Mesenchymal stem cell (in vitro differentiated cells and primary cell): Measurements from ENCODE around the gene MRPS24.

ENCODE experiments used
- DNase-seq: peaks from one replicate; pipeline ENCODE4 v3.0.0-alpha.2; 2013
- H2AFZ ChIP-seq: one replicate; pipeline ENCODE4 v1.6.1; 2013; ENCODE audit warnings: low read depth, mild to moderate bottlenecking, control low read depth, inconsistent platforms, low read length, moderate library complexity
- H2AK5ac ChIP-seq: 2 replicates; pipeline ENCODE4 v1.6.1; 2013; ENCODE audit warnings: low read length, moderate library complexity, mild to moderate bottlenecking, inconsistent platforms; ENCODE audit not compliant: severe bottlenecking
- H2BK120ac ChIP-seq: one replicate; pipeline ENCODE4 v1.6.1; 2013; ENCODE audit warnings: low read depth, mild to moderate bottlenecking, inconsistent platforms, low read length, moderate library complexity
- H2BK12ac ChIP-seq, 2 experiments: one replicate each; pipeline ENCODE4 v1.6.1; 2013; ENCODE audit warnings: inconsistent platforms in 2 of 2, low read length in 2 of 2, mild to moderate bottlenecking in 2 of 2, moderate library complexity in 2 of 2, control low read depth in 1 of 2
- H2BK15ac ChIP-seq: one replicate; pipeline ENCODE4 v1.6.1; 2013; ENCODE audit warnings: mild to moderate bottlenecking, low read depth, inconsistent platforms; ENCODE audit not compliant: poor library complexity, severe bottlenecking
- H2BK5ac ChIP-seq: 2 replicates; pipeline ENCODE4 v1.6.1; 2013; ENCODE audit warnings: low read depth, mild to moderate bottlenecking, low read length, control low read depth, inconsistent platforms; ENCODE audit not compliant: poor library complexity, severe bottlenecking
- H3K14ac ChIP-seq, 2 experiments: one replicate each; pipeline ENCODE4 v1.6.1; 2013; ENCODE audit warnings: inconsistent platforms in 2 of 2, low read length in 2 of 2, control low read depth in 1 of 2, mild to moderate bottlenecking in 1 of 2, moderate library complexity in 1 of 2
- H3K18ac ChIP-seq, 2 experiments: one replicate each; pipeline ENCODE4 v1.6.1; 2013; ENCODE audit warnings: inconsistent platforms in 2 of 2, low read length in 2 of 2, control low read depth in 1 of 2, low read depth in 1 of 2, mild to moderate bottlenecking in 1 of 2
- H3K23ac ChIP-seq, 2 experiments: one replicate each; pipeline ENCODE4 v1.6.1; 2013; ENCODE audit warnings: inconsistent platforms in 2 of 2, low read length in 2 of 2, mild to moderate bottlenecking in 2 of 2, moderate library complexity in 2 of 2, control low read depth in 1 of 2
- H3K27ac ChIP-seq: 2 replicates; pipeline ENCODE4 v1.5.1; 2013; ENCODE audit warnings: mild to moderate bottlenecking, moderate library complexity, low read length, control low read depth, inconsistent platforms; ENCODE audit not compliant: poor library complexity, severe bottlenecking
- H3K27me3 ChIP-seq, 2 experiments: 2 replicates each; pipeline versions ENCODE4 v1.6.1 to v1.7.0; 2013; ENCODE audit warnings: low read length in 2 of 2, mild to moderate bottlenecking in 2 of 2, moderate library complexity in 2 of 2, control low read depth in 1 of 2, inconsistent platforms in 1 of 2; ENCODE audit not compliant: control insufficient read depth in 1 of 2, insufficient read depth in 1 of 2
- H3K36me3 ChIP-seq, 2 experiments: 2 replicates each; pipeline versions ENCODE4 v1.6.1 to v1.7.0; 2013; ENCODE audit warnings: low read length in 2 of 2, control low read depth in 1 of 2, inconsistent platforms in 1 of 2, low read depth in 1 of 2, mild to moderate bottlenecking in 1 of 2; ENCODE audit not compliant: insufficient read depth in 2 of 2, control insufficient read depth in 1 of 2
- H3K4ac ChIP-seq, 2 experiments: one replicate each; pipeline ENCODE4 v1.6.1; 2013; ENCODE audit warnings: inconsistent platforms in 2 of 2, low read length in 2 of 2, mild to moderate bottlenecking in 2 of 2, moderate library complexity in 2 of 2, control low read depth in 1 of 2, low read depth in 1 of 2
- H3K4me1 ChIP-seq: 2 replicates; pipeline ENCODE4 v1.6.1; 2013; ENCODE audit warnings: low read depth, low read length, control low read depth; ENCODE audit not compliant: control insufficient read depth, insufficient read depth
- H3K4me2 ChIP-seq: 2 replicates; pipeline ENCODE4 v1.6.1; 2013; ENCODE audit warnings: low read length, mild to moderate bottlenecking, inconsistent platforms; ENCODE audit not compliant: poor library complexity, severe bottlenecking
- H3K4me3 ChIP-seq, 2 experiments: 2 replicates each; pipeline versions ENCODE4 v1.5.1 to v1.7.0; 2013; ENCODE audit warnings: low read length in 2 of 2, mild to moderate bottlenecking in 2 of 2, control low read depth in 1 of 2, low read depth in 1 of 2; ENCODE audit not compliant: insufficient read depth in 1 of 2
- H3K79me1 ChIP-seq: replicated peaks from 2 replicates; pipeline ENCODE4 v1.6.1; 2013; ENCODE audit warnings: mild to moderate bottlenecking, control low read depth, low read length, inconsistent platforms; ENCODE audit not compliant: poor library complexity, severe bottlenecking
- H3K9ac ChIP-seq: 2 replicates; pipeline ENCODE4 v1.7.0; 2013; ENCODE audit warnings: mild to moderate bottlenecking, low read length, moderate library complexity
- H3K9me3 ChIP-seq: 2 replicates; pipeline ENCODE4 v1.7.0; 2013; ENCODE audit warnings: mild to moderate bottlenecking, low read length; ENCODE audit not compliant: control insufficient read depth
- H4K8ac ChIP-seq: one replicate; pipeline ENCODE4 v1.6.1; 2013; ENCODE audit warnings: inconsistent platforms, mild to moderate bottlenecking, low read length, moderate library complexity
- H4K91ac ChIP-seq: one replicate; pipeline ENCODE4 v1.6.1; 2013; ENCODE audit warnings: mild to moderate bottlenecking, low read length, inconsistent platforms
- WGBS: methylation state at CpG from one replicate; pipeline ENCODE4 v1.1.7; 2013; ENCODE audit warnings: mixed read lengths; 5-methylcytosine and 5-hydroxymethylcytosine counted together

MRPS24 gene

DNA sequence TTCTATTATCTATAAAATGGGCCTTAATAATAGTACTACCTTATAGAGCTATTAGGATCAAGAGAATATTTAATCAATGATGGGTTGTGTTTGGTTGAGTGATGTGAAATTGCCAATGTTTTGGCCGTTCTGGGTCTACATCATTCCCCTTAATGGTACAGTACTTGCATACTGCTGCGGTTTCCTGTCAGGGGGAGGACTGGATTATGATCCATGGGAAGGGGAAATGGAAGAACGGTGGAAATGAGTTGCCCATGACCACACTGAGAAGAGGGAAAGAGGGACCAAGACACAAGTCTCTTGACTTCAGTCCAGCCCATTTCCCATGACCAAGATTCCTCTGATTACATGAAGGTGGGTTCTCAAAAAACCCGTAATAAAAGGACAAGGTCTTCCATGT, 999 bp upstream of the MRPS24 start:
- 95% methylated on average over 4 of the region's 4 CpGs for WGBS
- H3K4me1 ChIP-seq = peaks cover 16% of the 10 kb centered on the region
- H4K91ac ChIP-seq = no peak overlapping the region
- H3K18ac ChIP-seq = no peak overlapping the region
- no peak overlapping the region for H2BK12ac ChIP-seq
- H3K27me3 ChIP-seq = no peaks in the 10 kb centered on the region
- H3K23ac ChIP-seq = no peak overlapping the region
- no peak overlapping the region for H2BK15ac ChIP-seq
- no peak for DNase-seq
- no peak overlapping the region for H2BK120ac ChIP-seq
- H3K4me2 ChIP-seq = peak overlapping the region; percentile 90
- H2AK5ac ChIP-seq = no peak overlapping the region
- no peak overlapping the region for H3K4ac ChIP-seq
- H3K79me1 ChIP-seq = peaks cover 15% of the 10 kb centered on the region
- no peak overlapping the region for H3K14ac ChIP-seq
- H3K27ac ChIP-seq = peak overlapping the region; percentile 100
- H2BK5ac ChIP-seq = no peak overlapping the region
- no peak overlapping the region for H2AFZ ChIP-seq
- peaks cover 24 to 36% of the 10 kb centered on the region in 2 experiments for H3K36me3 ChIP-seq
- no peaks in the 10 kb centered on the region for H3K9me3 ChIP-seq
- no peak overlapping the region for H4K8ac ChIP-seq
- H3K4me3 ChIP-seq = peak overlapping the region in 1 of 2 experiments; percentile 94
- peak overlapping the region; percentile 99 for H3K9ac ChIP-seq

- Histone ChIP-seq H3K14ac (peak overlapping the region in 1 of 2 experiments; percentile 72), H2BK12ac (no peak overlapping the region), H3K79me1 (peaks cover 12% of the 10 kb centered on the region), H3K9me3 (no peaks in the 10 kb centered on the region), H2AK5ac (peak overlapping the region; percentile 76), H3K27ac (peak overlapping the region; percentile 100), H3K4ac (peak overlapping the region in 1 of 2 experiments; percentile 94), H2BK5ac (peak overlapping the region; percentile 96), H3K4me2 (peak overlapping the region; percentile 90), H3K4me1 (peaks cover 16% of the 10 kb centered on the region), H3K18ac (peak overlapping the region; percentile 86 to 97), H3K9ac (peak overlapping the region; percentile 99), H2BK120ac (no peak overlapping the region), H2AFZ (peak overlapping the region; percentile 65), H4K8ac (peak overlapping the region; percentile 84), H3K4me3 (peak overlapping the region; percentile 55 to 94), H3K23ac (no peak overlapping the region), H4K91ac (peak overlapping the region; percentile 81), H3K36me3 (peaks cover 21 to 35% of the 10 kb centered on the region in 2 experiments), H2BK15ac (peak overlapping the region; percentile 73), H3K27me3 (no peaks in the 10 kb centered on the region)
- DNase-seq = peak; percentile 96
- WGBS = 44% methylated on average over 13 of the region's 13 CpGs
These were observed 537 bp upstream of the MRPS24 start for GRCh38 chr7:43869867-43870240.

GRCh38 chr7:43868681-43869005, 674 bp downstream of the MRPS24 start:
- Histone ChIP-seq H3K4me1 (peaks cover 16% of the 10 kb centered on the region), H4K8ac (peak overlapping the region; percentile 45), H3K18ac (peak overlapping the region in 1 of 2 experiments; percentile 44), H2AK5ac (no peak overlapping the region), H3K4ac (no peak overlapping the region), H3K23ac (no peak overlapping the region), H2AFZ (peak overlapping the region; percentile 33), H2BK12ac (no peak overlapping the region), H3K9ac (peak overlapping the region; percentile 99), H2BK15ac (peak overlapping the region; percentile 54), H3K79me1 (peaks cover 8% of the 10 kb centered on the region), H3K14ac (no peak overlapping the region), H3K36me3 (peaks cover 14 to 27% of the 10 kb centered on the region in 2 experiments), H3K27me3 (no peaks in the 10 kb centered on the region), H3K9me3 (no peaks in the 10 kb centered on the region), H2BK120ac (no peak overlapping the region), H3K27ac (no peak overlapping the region), H4K91ac (no peak overlapping the region), H3K4me2 (peak overlapping the region; percentile 62), H3K4me3 (peak overlapping the region; percentile 94 to 95), H2BK5ac (no peak overlapping the region)
- WGBS = 0% methylated on average over 6 of the region's 6 CpGs
- DNase-seq = no peak

GRCh38 chr7:43868181-43868580, 1.1 kb downstream of the MRPS24 start:
- 87% methylated on average over 7 of the region's 7 CpGs for WGBS
- Histone ChIP-seq H3K36me3 (peaks cover 14 to 27% of the 10 kb centered on the region in 2 experiments), H3K27me3 (no peaks in the 10 kb centered on the region), H3K4me1 (peaks cover 14% of the 10 kb centered on the region), H4K8ac (no peak overlapping the region), H2AFZ (no peak overlapping the region), H3K9me3 (no peaks in the 10 kb centered on the region), H4K91ac (no peak overlapping the region), H2BK12ac (no peak overlapping the region), H3K18ac (no peak overlapping the region), H3K14ac (no peak overlapping the region), H2AK5ac (no peak overlapping the region), H2BK120ac (no peak overlapping the region), H3K23ac (no peak overlapping the region), H3K27ac (no peak overlapping the region), H3K4me2 (peak overlapping the region; percentile 62), H2BK15ac (no peak overlapping the region), H3K9ac (peak overlapping the region; percentile 99), H2BK5ac (no peak overlapping the region), H3K4me3 (peak overlapping the region in 1 of 2 experiments; percentile 94), H3K79me1 (peaks cover 5% of the 10 kb centered on the region), H3K4ac (no peak overlapping the region)
- no peak for DNase-seq
